ENCODE results near the gene FMNL2.

- TF ChIP-seq CTCF (IDR thresholded peaks at IDR 0.05), result no peak
- no peak for TF ChIP-seq POLR2A (IDR thresholded peaks at IDR 0.05)
These were observed 208.1 kb downstream of the FMNL2 start for GRCh38 chr2:152542995-152543481.

All from thyroid gland (tissue), 4 donors.